Measurements from ENCODE around the gene PGF. TPM values are rescaled to one million over a fixed set of nuclear protein-coding genes. Genes with fewer than 3 reads are reported as not detected.

Gene PGF
- total RNA-seq (10 to 100 TPM in 3 of 9 donors, 1 to 10 TPM in 6; 1.7 to 12.7 (median 5.0) TPM), polyA plus RNA-seq (1 to 10 TPM; 1.7 to 5.1 (median 4.5) TPM)
- long read RNA-seq, donor 1 = 0 reads
- long read RNA-seq, donor 2 = 0 reads
- long read RNA-seq, donor 3 = 0 reads
- long read RNA-seq, donor 4, partial matches to known transcripts = 0 of 2 reads
- long read RNA-seq, donor 4, other reads (novel, unspliced or antisense) = 0 of 2 reads
- long read RNA-seq, donor 5, partial matches to known transcripts = 0 of 4 reads
- long read RNA-seq, donor 5, other reads (novel, unspliced or antisense) = 0 of 4 reads
- long read RNA-seq, donor 6, transcript PGF-206 (7 exons, 1,927 nt) = minor isoform, 5 of 15 reads
- long read RNA-seq, donor 6, transcript PGF-203 (6 exons, 1,699 nt) = major isoform, 6 of 15 reads
- long read RNA-seq, donor 6, partial matches to known transcripts = 1 of 15 reads
- long read RNA-seq, donor 6, other reads (novel, unspliced or antisense) = 3 of 15 reads
- long read RNA-seq, donor 7 = 0 reads
- long read RNA-seq, donor 8, partial matches to known transcripts = 0 of 1 reads
- long read RNA-seq, donor 8, other reads (novel, unspliced or antisense) = 0 of 1 reads
- long read RNA-seq, donor 9 = 0 reads
- long read RNA-seq, donor 10 = 0 reads

DNA sequence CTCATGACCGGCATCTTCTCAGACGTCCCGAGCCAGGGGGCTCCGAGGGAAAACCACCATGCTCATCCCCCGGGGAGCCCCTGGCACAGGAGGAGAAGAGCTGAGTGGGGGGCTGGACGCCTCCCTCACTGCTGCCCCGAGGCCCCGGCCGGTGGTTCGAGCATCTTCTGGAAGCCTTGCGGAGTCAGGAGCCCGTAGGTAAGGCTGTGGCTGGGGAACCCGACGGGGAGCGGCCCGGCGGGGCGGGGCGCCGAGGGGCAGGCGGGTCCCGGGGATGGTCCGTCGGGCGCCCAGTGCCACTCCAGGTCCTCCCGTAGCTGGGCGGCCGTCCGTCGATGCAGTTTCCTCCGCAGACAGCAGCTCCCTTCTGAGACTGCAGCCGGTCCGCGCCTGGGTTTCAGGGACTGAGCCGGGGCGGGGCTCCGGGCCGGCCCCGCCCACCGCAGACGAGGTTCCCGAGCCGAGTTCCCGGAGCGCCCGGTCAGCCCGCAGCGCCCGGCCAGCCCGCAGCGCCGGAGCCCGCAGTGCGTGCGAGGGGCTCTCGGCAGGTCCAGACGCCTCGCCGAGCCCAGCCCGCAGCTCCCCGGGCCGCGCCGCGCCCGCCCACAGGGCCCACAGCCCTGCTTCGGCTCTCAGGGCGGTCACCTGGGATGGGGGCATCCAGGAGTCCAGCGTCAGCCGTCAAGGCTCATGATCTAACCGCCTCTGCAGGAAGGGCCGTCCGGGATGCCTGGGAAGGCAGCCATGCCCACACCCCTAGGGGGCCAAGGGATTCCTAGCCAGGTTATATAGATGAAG is at the start of gene PGF:
Gene PGF (minus strand): TSS at position 369 of the 798 bp plus-strand sequence. CDS start 355 bp downstream, at position 14.
- Histone ChIP-seq H3K27ac (peak within 1 kb of the TSS in 1 of 5 donors; percentile 7), H3K36me3 (replicated peaks in 1 of 2) (no peaks in the 10 kb centered on the region), H3K9me3 (replicated peaks in 1 of 3) (no peaks in the 10 kb centered on the region), H3K4me3 (peak within 1 kb of the TSS in 2 of 4 donors; percentile 17 to 57), H3K27me3 (no peaks in the 10 kb centered on the region), H3K4me1 (replicated peaks in 1 of 2) (peaks cover 0 to 18% of the 10 kb centered on the region in 2 donors)
- intact Hi-C loops (cut with DNase I) = no loop called here
- TF ChIP-seq CTCF (IDR thresholded peaks at IDR 0.05) = no peak
- TF ChIP-seq POLR2A (IDR thresholded peaks at IDR 0.05) = peak; percentile 32 to 79
- DNase-seq = peak; percentile 52 to 83 (median 73)
- 4 to 22% (median 4%) methylated on average over 9 to 73 of the region's 73 CpGs; no CpG with 5 or more reads in 1 of the 4 donors for WGBS, 4 donors

DNA sequence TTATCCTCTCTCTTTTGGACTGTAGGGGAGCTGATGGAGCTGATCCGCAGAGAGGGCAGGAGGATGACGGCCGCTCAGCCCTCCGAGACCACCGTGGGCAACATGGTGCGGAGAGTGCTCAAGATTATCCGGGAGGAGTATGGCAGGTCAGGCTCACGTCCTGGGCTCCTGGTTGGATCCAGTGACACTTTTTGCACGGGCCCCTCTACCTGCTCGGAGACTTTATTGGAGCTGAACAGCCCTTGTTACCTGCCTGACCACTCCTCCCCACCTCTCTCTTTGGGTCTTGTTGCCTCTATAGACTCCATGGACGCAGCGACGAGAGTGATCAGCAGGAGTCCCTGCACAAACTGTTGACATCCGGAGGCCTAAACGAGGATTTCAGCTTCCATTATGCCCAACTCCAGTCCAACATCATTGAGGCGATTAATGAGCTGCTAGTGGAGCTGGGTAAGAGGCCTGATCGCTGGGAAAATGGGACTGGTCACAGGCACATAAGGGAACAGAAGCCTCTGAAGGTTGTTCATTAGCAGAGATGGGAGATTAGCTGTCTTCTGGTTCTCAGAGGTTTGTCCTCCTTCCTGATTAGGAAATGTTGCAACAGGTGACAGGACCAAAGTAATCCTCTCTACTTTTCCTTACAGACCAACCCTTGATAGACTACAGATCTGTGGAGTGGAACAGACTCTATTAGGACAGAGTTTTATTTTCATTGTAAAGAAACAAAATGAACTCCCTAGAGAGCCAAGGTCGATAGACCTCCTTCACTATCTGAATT is 48.0 kb upstream of the PGF start:
- Histone ChIP-seq H3K4me3 (peak overlapping the region; percentile 62 to 84 (median 68)), H3K36me3 (replicated peaks in 1 of 2) (peaks cover 0 to 37% of the 10 kb centered on the region in 2 donors), H3K27me3 (no peaks in the 10 kb centered on the region), H3K27ac (peak overlapping the region in 4 of 5 donors; percentile 36 to 93 (median 86)), H3K9me3 (replicated peaks in 1 of 3) (no peaks in the 10 kb centered on the region), H3K4me1 (replicated peaks in 1 of 2) (peaks cover 8 to 26% of the 10 kb centered on the region in 2 donors)
- WGBS, 4 donors = 8 to 15% (median 8%) methylated on average over 17 to 18 of the region's 18 CpGs
- TF ChIP-seq CTCF (IDR thresholded peaks at IDR 0.05) = no peak
- TF ChIP-seq POLR2A (IDR thresholded peaks at IDR 0.05) = no peak
- intact Hi-C loops (cut with DNase I) = loop anchor here in 1 of 2 donors (10.0 kb wide), 2 partner anchors 59 to 61 kb away; partner anchors contain the start of genes ACYP1 and ZC2HC1C
- DNase-seq = no peak

DNA sequence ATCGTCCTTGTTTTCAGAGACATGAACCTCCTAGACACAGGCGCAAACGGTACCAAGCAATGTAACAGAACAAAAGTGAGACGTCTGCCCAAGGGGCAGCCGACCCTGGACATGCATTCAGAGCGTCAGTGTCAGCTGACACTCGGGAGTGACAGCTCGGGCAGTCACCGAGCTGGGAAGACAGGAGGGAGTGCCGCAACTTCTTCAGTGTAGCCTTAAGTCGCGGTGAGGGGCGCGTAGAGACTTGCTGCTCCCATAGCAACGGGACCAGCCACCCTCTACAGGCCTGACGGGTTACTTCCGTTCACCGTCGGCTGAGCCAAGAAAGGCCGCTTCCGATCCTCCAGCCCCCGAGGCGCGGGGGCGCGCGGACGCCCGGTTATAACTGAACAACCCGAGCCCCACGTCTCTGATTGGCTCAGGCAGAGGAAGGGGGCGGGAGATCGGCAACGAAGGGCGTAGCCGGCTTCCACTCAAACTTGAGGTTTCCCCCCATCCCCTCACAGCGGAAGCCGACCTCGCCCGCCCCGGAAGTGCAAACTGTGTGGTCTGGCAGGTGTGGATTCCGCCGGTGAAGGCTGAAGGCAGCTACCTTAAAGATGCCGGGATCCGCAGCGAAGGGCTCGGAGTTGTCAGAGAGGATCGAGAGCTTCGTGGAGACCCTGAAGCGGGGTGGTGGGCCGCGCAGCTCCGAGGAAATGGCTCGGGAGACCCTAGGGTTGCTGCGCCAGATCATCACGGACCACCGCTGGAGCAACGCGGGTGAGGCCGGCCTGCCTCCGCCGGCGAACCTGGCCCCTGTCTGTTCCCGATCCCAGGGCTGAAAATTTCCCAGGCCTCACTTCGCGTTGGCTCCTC is 47.2 kb upstream of the PGF start, which contains the start of gene EIF2B2:
Gene EIF2B2 (plus strand): TSS at position 530 of the 858 bp plus-strand sequence. CDS start 70 bp downstream, at position 600.
- 0 to 1% (median 1%) methylated on average over 13 to 66 of the region's 66 CpGs for WGBS, 4 donors
- H3K27me3 ChIP-seq = no peaks in the 10 kb centered on the region
- intact Hi-C loops (cut with DNase I) = loop anchor here in 1 of 2 donors (10.0 kb wide), 2 partner anchors 58 to 62 kb away; partner anchors contain the start of genes ACYP1 and ZC2HC1C
- peak; percentile 96 to 99 (median 98) for DNase-seq
- TF ChIP-seq CTCF (IDR thresholded peaks at IDR 0.05) (peak in 3 of 6 experiments; percentile 34 to 46 (median 41)), POLR2A (IDR thresholded peaks at IDR 0.05) (peak; percentile 2 to 61)
- H3K36me3 ChIP-seq (replicated peaks in 1 of 2) = peaks cover 0 to 29% of the 10 kb centered on the region in 2 donors
- no peaks in the 10 kb centered on the region for H3K9me3 ChIP-seq (replicated peaks in 1 of 3)
- H3K27ac ChIP-seq = peak within 1 kb of the TSS; percentile 14 to 93 (median 82)
- peaks cover 8 to 26% of the 10 kb centered on the region in 2 donors for H3K4me1 ChIP-seq (replicated peaks in 1 of 2)
- H3K4me3 ChIP-seq = peak within 1 kb of the TSS; percentile 62 to 84 (median 68)

Measured in adrenal gland (tissue), 19 donors.